ENCODE data around the gene GAK.
"Not testable (repeated sequence)": the region's sequence is repeated elsewhere in the genome, so short reads cannot be mapped to it uniquely, and the experiment has no call there.

Gene GAK

DNA sequence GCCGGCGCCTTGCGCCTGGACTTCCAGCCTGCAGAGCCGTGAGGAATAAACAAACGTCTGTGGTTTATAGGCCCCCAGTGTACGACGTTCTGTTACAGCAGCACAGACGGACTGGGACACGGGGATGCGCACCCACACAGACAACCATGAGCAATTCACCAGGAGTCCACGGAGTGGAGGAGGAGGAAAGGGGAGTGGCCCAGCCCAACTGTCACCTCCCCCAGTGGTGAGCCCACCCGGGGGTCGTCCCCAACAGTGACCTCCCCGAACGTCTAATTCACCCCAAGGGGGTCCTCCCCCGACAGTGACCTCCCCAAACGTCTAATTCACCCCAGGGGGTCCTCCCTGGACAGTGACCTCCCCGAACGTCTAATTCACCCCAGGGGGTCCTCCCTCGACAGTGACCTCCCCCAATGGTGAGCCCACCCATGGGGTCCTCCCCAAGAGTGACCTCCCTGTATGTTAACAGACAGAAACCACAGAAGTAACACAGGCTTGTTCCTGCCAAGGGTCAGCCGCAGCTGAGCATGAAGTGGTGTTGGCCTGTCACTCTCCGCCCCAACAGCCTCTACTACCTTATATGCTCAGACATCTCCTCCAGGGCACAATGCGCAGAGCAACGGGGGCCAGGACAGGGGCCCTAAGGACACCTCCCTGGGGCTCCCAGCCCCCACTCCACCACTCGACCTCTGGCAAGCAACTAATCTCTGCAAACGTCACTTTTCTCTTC, 6.2 kb downstream of the GAK start:
- DNase-seq, result no peak

DNA sequence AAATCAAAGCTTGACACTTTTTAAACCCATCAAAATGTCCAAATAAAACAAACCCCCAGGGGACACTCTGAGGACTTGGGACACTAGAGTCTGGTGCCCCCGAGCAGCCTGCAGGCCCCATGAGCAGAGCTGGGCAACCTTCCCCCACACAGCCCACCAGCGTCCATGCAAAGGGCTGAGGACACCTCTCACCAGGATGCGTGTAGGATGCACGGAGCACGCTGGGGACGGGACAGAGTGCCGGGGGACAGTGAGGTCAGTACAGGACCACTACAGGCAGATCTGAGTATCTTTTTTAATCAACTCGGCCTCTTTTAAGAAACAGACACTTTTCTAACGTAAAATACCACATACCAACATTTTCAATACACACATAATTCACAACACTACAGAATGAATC, 6.9 kb downstream of the GAK start:
- no peak for DNase-seq

DNA sequence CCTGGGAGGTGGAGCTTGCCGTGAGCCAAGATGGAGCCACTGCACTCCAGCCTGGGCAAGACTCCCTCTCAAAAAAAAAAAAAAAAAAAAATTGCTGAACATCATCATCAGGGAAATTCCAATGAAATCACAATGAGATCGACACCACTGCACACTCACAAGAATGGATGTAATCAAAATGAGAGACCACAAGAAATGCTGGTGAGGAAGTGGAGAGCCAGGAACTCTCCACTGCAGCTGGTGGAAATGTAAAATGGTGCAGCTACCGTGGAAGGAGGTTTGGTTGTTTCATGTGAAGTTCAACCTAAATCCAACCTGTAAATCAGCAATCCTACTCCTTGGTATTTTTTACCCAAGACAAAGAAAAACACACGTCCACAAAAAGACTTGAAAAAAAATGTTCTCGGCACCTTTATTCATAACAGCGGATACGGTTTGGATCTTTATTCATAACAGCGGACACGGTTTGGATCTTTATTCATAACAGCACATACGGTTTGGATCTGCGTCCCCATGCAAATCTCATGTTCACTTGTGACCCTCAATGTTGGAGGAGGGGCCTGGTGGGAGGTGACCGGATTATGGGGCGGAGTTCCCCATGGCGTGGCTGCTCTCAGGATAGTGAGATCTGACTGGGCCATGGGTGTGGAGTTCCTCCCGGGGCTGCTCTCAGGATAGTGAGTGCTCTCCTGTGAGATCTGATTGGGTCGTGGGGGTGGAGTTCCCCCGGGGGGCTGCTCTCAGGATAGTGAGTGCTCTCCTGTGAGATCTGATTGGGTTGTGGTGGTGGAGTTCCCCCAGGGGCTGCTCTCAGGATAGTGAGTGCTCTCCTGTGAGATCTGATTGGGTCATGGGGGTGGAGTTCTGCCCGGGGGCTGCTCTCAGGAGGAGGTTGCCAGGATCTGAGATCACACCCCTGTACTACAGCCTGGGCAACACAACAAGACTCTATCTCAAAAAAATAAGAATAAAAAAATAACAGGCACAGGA, 7.7 kb downstream of the GAK start:
- DNase-seq, result no peak

DNA sequence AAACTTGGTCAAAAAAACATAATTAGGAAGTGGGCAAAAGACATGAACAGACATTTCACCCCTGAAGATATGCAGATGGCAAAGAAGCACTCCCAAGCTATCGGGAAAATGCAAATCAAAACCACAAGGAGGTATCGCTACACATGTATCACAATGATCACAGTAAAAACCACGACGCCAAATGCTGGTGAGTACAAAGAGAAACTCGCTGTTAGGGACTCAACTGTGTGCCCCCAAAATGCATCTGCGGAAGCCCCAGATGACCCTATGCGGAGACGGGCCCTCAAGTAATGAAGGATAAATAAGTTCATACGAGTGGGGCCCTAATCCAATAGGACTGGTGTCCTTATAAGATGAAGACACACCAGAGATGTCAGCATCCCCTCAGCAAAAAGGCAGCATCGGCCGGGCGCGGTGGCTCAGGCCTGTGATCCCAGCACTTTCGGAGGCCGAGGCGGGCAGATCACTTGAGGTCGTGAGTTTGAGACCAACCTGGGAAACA, 10.2 kb downstream of the GAK start:
- DNase-seq, result no peak

DNA sequence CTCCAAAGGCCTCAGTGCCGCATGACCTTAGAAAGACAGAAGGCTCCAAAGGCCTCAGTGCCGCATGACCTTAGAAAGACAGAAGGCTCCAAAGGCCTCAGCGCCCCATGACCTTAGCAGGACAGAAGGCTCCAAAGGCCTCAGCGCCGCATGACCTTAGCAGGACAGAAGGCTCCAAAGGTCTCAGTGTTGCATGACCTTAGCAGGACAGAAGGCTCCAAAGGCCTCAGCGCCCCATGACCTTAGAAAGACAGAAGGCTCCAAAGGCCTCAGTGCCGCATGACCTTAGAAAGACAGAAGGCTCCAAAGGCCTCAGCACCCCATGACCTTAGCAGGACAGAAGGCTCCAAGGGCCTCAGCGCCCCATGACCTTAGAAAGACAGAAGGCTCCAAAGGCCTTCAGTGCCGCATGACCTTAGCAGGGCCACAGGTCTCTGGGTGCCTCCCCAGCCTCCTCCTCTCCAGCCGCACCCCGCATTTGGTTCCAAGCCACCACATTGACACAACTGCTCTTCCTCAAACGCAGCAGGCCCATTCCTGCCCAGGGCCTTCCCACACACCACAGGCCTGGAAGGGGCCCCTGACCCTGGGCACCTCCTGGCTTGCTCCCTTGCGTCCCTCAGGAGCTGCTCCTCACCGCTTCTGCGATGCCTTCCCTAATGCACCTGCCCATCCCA, 13.0 kb downstream of the GAK start:
- DNase-seq, result not testable (repeated sequence)

DNA sequence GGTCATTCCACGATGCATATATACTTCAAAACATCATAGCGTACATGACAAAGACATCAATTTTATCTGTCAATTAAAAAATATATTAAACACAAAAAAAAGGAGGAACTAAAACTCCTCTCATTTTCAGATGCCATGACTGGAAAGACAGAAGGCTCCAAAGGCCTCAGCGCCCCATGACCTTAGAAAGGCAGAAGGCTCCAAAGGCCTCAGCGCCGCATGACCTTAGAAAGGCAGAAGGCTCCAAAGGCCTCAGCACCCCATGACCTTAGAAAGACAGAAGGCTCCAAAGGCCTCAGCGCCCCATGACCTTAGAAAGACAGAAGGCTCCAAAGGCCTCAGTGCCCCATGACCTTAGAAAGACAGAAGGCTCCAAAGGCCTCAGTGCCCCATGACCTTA, 13.5 kb downstream of the GAK start:
- not testable (repeated sequence) for DNase-seq

DNA sequence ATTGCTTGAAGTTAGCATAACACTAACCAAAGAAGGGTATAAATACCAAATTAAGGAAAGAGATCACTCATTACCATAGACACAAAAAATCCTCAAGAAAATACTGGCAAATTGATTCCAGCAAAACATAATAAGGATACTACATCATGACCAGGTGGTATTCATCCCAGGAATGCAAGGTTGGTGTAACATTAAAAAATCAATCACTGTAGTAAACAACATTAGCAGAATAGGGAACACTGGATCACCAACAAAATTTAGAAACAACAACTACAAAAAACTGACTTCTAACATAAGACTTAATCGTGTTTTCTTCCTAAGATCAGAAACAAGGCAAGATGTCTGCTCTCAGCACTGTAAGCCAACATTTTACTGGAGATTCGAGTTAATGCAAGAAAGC, 14.1 kb downstream of the GAK start:
- DNase-seq, result no peak

DNA sequence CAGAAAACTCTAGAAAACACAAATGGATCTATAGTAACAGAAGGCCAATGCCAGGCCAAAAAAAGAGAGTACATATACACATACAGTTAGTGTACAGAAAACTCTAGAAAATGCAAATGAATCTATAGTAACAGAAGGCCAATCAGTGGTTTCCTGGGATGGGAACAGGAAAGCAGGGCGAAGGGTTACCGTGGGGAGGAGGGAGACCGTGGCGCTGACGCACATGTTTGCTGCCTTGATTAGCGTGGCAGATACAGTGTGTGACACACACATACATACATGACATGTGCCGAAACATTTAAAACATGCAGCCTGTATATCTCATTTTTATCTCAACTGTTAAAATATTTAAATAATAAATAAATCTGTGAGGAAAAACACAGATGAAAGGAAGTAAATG, 14.7 kb downstream of the GAK start:
- no peak for DNase-seq

DNA sequence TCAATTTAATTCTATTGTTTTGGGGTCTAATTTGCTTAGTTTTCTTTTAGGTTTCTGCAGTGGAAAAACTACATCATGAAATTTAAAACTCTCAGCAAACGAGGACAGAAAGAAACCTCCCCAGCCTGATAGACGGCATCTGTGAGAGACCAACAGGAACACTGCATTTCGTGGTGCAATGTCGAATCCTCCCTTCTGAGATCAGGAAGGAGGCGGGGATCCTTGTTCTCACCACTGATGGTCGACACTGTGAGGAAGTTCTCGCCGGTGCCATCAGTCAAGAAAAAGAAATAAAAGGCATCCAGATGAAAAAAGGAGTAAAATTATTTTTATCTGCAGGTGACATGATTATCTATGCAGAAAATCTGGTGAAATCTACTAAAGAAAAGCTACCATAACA, 16.5 kb downstream of the GAK start:
- no peak for DNase-seq

DNA sequence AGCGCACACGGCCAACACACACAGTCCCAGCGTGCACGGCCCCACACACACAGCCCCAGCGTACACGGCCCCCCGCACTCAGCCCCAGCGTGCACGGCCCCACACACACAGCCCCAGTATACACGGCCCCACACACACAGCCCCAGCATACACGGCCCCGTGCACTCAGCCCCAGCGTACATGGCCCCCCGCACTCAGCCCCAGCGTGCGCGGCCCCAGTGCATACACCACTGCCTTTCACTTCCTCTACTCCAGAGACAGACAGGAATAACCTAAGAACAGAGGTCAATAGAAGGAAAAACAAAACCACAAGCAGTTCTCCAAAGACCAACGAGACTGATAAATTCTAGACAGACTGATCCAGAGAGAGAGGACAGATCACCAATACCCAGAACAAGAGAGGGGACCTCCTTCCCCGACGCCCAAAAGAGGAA, 17.1 kb downstream of the GAK start:
- DNase-seq, result no peak

DNA sequence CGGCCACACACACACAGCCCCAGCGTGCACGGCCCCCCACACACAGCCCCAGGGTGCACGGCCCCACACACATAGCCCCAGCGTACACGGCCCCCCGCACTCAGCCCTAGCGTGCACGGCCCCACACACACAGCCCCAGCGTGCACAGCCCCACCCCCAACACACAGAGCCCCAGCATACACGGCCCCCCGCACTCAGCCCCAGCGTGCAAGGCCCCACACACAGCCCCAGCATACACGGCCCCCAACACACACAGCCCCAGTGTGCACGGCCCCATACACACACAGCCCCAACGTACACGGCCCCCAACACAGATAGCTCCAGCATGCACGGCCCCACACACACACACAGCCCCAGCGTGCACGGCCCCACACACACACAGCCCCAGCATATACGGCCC, 17.6 kb downstream of the GAK start:
- DNase-seq, result no peak

DNA sequence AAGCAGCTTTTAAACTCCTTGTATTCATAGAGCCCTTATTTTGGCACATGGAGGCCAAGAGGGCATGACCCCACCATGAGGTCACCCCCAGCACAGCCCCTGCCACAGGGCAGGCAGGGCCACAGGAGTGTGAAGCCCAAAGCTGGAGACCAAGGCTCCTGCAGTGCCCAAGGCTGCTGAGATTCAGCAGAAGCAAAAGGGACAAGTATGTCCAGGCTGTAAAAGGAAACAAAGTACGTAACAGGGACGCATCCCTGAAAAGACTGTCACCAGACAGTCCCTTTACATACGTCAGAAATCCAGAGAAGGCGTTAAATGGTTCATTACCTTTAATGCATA, 18.9 kb downstream of the GAK start:
- DNase-seq, result no peak

DNA sequence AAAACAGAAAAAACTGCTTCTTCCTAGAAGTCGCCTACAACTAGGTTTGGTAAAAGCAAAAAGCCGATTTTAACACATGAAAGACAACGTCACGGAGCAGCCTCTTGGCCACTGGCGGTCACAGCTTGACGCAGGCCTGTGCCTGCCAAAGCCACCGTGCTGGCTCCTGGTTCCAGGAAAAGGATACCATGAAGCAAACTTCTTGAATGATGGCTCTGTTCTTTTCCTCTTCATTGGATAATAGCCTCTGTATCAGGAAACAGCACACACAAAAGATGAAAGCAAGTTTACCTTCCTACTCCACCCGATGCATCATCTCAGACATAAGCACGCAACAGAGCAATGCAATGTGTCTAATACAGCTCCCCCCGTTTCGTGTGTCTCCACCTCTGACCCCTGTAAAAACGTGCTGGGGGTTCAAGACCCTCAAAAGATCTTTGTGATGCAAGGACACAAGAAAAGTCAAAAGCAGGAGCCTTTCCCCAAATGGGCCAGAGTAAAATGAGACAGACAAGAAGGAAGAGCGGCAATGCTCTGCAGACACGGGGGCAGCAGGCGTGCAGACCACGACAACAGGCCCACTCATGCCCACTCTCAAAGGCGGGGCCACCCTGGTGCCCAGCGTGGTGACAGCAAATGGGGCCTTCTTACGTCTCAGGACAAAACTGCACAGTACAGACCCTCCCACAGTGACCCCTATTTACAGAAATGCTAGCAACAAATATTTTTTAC, 19.4 kb downstream of the GAK start:
- DNase-seq, result no peak

DNA sequence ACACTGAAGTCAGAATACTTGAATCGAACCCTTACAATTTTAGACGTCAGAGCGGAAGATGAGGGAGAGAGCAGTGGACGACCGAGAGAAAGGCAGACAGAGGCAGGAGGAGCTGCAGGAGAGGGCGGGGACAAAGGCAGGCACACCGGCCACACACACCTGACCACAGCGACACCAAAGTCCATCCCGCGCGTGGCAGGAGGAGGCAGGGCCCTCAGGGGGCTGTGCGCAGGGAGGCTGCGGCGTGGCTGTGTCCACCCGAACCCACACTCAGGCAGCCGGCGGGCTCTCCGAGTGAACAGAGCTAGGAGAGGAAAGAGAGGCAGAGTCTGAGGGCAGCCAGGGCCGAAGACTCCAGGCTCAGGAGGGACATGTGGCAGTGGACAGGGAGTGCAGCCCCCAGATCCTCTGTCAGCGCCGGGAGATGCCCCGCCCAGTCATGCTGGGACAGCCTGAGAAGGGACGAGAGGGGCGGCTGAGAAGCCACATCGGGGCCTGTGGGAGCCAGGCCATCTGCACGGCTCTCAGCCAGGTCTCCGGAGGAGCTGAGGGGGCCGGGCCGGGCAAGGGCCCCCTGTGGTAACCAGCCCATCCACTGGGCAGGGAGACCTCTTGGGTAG, 20.1 kb downstream of the GAK start:
- DNase-seq, result no peak

DNA sequence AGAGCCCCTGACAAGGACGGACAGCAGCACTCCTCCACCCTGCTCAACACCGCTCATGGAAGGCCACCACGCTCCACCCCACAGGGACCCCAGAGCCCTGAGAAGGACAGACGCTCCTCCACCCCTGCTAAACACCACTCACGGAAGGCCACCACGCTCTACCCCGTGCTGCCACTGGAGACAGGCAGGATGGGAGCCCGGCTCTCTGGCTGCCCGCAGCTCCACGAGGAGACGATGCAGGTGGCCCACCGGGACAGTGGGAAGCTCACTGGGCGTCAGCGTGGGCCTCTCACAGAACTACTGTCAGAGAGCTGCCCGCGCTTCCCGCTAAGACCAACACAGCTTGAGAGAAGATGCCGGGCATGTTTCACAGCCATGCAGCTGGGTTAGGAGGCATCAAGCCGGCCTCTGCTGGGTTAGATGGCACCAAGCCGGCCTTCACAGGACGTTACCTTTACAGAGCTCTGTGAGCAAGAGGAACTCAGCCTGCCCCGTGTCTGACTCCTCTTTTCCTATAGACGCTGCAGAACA, 20.8 kb downstream of the GAK start:
- DNase-seq, result no peak

DNA sequence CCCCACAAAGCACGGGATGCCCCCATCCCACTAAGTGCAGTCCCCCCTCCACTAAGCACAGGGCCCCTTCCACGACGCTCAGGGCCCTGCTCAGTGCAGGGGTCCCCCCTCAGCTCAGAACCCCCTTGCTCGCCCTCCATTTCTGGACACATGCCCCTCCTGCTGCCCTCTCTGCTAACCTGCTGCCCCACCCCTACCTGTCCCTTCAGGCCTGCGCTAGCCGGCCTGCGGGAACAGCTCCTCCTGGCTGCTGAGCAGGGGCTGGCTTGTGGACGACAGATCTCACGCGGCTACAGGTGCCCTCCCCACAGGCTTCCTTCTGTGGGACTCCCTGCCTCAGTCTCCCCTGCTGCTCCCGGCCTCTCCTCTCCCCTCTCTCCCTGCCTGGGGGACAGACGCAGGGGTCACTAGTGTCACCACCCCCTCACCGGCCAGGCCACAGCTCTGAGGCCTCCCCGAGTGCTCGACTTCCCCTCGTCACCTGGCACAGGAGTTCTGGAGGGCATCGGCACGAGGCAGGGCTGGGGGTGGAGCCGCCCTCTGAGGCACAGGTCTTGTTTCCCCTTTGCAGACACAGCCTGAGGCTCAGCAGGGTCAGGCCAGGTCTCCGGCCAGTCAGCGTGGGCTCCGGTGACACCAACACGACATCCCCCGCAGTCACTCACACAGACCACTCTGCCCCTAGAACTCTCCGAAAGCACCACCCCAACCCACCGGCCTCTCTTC, 21.6 kb downstream of the GAK start:
- DNase-seq, result no peak

DNA sequence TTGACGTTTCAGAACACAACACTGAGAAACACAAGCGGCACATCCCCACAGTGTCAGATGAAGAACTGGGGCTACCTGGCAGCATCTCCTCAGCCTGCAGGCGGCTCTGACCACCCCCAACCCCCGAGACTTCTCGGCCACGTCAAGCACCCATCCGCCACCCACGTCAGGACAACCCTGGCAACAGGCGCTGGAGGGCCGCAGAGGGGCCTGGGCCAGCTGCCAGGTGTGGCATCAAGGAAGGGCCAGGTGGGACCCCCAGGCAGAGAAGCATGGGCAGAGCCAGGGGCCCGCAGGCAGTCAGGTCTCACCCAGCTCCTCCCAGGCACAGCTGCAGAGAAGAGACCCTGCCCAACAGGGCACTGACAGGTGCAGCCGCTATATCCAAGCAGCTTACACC, 22.3 kb downstream of the GAK start:
- no peak for DNase-seq

DNA sequence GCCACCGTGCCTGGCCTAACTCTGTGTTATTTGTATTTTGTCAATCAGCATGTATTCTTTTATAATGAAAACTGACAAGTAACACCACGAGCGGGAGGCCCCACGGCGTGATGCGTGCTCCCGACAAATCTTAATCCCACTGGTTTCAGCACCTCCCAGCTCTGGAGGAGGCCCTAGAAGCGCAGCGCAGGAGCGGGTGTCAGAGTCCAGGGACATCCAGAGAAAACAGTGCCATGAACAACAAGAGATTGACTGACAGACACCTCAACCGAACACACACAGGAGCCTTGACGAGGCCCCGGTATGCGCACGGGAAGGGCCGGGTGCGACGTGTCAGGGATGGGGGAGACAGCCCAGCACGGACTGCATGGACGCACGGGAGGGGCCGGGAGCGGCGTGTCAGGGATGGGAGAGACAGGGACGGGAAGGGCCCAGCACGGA, 23.0 kb downstream of the GAK start:
- no peak for DNase-seq

DNA sequence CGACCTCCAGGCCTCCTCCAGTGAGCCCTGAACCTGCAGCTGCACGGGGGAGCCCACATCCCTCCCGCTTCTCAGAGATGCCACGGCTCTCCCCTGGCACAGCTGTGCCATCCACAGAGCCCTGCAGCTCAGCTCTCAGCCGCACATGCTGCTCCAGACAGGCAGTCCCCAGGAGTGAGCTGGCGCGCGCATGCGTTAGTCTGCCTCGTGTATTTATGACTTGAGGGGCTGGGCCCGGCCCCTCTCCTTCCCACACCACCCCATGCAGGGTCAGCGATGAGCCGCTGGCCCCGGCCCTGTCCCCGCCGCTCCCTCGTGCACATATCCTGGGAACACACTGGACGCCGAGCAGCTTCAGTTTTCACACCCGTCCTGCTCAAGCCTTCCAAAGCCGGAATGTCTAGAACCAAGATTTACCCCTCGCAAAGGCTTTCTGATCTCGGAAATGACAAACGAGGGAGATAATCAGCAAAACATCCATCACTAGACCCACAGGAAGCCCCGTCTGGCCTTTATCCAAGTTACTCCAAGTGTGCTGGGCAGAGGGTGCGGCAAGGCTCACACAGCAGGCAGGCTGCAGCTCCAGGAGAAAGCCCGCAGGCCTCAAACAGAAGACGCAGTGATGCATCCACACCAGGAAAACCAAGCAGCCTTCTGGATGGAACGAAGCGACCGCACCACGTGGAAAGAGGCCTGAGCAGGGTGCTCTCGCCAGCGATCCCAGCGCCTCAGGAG, 24.3 kb downstream of the GAK start:
- no peak for DNase-seq

DNA sequence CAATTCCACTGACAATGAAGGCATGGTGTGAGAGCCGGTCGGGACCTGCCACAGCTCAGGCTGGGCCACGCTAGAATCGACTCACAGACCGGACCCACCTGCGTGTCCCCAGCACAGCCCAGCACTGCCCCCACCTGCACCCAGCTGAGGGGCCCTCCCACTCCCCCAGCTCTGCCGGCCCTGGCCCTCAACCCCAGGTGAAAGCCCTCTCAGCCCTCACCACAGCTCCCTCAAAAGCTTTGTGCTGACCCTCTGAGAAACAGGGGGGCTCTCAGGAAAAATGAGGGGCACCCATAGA, 25.1 kb downstream of the GAK start:
- DNase-seq, result no peak
